Central memory CD4-positive, alpha-beta T cell (primary cell): ENCODE results near the gene LRRIQ1.
"Not testable (repeated sequence)": the region's sequence is repeated elsewhere in the genome, so short reads cannot be mapped to it uniquely, and the experiment has no call there.

Source experiments
- DNase-seq: peaks from one replicate; pipeline ENCODE4 v3.0.0; 2022

The LRRIQ1 gene

DNA sequence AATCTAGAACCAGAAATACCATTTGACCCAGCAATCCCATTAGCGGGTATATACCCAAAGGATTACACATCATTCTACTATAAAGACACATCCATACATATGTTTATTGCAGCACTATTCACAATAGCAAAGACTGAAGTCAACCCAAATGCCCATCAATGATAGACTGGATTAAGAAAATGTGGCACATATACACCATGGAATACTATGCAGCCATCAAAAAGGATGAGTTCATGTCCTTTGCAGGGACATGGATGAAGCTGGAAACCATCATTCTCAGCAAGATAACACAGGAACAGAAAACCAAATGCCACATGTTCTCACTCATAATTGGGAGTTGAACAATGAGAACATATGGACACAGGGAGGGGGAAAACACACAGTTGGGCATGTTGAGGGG is 188.2 kb downstream of the LRRIQ1 start:
- not testable (repeated sequence) for DNase-seq

- no peak for DNase-seq
Observed at GRCh38 chr12:85225501-85225900, 189.3 kb downstream of the LRRIQ1 start.

- DNase-seq: no peak
Observed at GRCh38 chr12:85237327-85237726, 201.2 kb downstream of the LRRIQ1 start.

GRCh38 chr12:85244561-85244960 is 208.4 kb downstream of the LRRIQ1 start:
- no peak for DNase-seq

- no peak for DNase-seq
Observed at GRCh38 chr12:85253853-85254252, 217.7 kb downstream of the LRRIQ1 start.

GRCh38 chr12:85257671-85258070 is 221.5 kb downstream of the LRRIQ1 start:
- DNase-seq: no peak

GRCh38 chr12:85260447-85260846 is 224.3 kb downstream of the LRRIQ1 start:
- no peak for DNase-seq

DNA sequence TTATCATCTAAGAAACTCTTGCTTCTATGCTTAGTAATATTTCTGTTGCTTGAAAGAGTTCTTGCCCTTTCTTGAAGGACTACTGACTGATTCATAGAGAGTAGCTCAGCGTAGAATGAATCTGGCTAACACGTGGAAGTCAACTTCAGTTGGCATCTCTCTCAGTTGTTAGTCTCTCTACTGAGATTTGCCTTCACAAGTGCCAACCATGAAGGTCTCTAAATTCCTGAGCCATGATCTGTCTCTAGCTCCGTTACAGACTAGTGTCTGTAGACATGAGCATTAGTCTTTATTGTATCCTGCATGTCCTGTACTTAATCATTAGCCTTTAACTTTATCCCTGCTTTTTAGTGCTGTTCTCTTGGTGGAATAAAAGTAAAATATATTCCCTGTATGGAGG is 224.7 kb downstream of the LRRIQ1 start:
- DNase-seq: no peak

GRCh38 chr12:85266356-85266755 is 230.2 kb downstream of the LRRIQ1 start:
- no peak for DNase-seq

- DNase-seq: no peak
Observed at GRCh38 chr12:85273381-85274314, 237.5 kb downstream of the LRRIQ1 start.

- DNase-seq: no peak
Observed at GRCh38 chr12:85274315-85274651, 238.1 kb downstream of the LRRIQ1 start.

DNA sequence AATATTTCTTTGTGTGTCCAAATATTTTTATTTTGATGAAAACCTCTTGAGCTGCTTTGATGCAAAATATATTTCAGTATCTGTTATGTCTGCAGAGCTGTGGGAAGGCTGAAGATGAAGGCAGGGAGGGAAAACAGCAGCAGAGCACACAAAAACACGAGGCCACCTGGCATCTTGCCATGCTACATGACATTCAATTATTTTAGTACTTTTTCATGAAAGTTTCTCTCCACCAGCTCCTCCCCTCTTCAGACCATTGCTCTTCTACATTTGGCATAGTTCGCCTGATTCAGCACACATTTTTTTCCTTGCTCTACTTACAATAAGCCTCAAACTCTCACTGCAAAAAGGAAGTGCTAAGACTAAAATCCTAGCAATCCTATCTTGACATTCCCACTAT is 239.2 kb downstream of the LRRIQ1 start:
- no peak for DNase-seq

DNA sequence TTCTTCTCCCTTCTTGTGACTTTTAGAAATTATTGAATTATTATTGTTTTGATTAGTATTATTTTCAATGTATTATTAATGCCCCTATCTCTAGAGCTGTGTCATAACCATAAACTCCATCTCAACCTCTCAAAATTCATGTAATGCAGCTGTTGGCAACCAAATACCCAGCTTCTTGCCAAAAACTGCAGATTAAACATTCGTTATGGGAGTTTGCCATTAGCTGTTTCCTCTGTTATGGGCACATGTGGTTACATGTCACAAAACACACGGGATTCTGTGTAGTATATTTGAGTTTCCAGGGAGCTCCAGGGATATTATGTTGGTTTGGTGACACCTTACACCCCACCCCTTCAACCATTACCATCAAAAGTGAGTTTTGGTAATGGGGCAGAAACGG is 241.0 kb downstream of the LRRIQ1 start:
- no peak for DNase-seq

DNA sequence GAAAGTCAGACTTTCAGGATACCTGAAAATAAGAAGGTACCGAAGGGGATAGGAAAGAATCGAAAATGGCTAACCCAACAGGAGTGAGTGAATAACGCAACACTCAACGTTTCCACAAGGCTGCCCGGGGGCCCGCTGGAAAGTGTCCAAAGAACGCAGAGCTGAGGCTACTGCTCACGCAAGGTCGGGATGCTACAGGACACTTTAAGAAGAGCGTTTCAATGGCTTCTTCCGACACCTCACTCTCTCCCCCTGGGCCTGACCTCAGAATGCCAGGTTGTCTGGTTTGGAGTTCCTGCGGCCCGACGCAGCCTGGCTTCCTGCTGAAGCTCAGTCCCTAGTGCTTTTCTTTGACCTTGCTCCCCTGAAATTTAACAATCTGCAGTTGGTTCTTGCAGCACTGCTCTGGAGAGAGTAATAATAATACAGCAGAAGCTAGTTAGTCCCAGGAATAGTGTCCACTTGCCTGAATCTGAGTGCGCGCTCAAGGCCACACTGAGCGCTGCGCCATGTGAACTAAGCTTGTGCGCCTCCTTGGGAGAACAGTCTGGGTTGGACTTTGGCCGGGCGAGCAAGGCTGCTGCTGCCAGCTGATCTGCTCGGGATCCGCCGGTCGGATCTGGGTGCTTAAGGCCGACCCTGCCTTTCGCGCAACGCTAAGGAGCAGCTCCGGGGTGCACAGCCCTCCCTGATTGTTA is 241.9 kb downstream of the LRRIQ1 start:
- DNase-seq: no peak

- DNase-seq: no peak
Observed at GRCh38 chr12:85278598-85279448, 242.7 kb downstream of the LRRIQ1 start.

- DNase-seq: no peak
Observed at GRCh38 chr12:85279449-85280164, 243.5 kb downstream of the LRRIQ1 start.

DNA sequence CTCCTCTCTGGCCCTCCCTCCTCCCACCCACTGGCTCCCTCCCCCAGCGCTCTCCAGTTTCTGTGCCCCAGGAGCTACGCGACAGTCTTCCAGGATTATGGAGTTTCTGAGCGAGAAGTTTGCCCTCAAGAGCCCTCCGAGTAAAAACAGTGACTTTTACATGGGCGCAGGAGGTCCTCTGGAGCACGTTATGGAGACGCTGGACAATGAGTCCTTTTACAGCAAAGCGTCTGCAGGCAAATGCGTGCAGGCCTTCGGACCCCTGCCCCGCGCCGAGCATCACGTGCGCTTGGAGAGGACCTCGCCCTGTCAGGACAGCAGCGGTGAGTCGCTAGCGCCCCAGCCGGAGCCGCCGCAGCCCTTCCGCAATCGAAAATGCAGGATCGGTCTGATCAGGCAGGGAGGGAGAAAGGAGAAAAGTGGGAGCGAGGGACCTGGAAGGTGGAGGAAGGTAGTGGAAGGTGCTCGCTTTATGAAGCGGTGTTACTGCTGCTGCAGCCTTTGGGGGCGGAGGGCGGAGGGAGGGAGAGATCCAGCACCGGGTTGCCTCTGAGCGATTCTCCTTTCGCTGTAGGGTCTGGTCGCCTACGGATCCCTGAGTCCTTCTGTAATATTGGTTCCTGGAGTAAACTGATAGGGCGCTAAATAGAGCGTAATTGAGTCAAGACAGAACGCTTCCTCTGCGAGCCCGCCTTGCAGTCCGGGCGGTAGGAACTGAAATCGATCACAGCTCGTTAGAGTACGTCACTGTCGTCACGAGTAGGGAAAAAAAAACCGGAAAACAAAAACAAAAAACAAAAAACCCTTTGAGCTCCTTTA is 244.2 kb downstream of the LRRIQ1 start, which contains the start of gene ALX1:
ALX1 (plus strand) TSS at position 56 of the 819 bp plus-strand sequence; CDS start at position 98, 42 bp downstream.
- no peak for DNase-seq

GRCh38 chr12:85280984-85281630 is 245.0 kb downstream of the LRRIQ1 start:
- DNase-seq: no peak

DNA sequence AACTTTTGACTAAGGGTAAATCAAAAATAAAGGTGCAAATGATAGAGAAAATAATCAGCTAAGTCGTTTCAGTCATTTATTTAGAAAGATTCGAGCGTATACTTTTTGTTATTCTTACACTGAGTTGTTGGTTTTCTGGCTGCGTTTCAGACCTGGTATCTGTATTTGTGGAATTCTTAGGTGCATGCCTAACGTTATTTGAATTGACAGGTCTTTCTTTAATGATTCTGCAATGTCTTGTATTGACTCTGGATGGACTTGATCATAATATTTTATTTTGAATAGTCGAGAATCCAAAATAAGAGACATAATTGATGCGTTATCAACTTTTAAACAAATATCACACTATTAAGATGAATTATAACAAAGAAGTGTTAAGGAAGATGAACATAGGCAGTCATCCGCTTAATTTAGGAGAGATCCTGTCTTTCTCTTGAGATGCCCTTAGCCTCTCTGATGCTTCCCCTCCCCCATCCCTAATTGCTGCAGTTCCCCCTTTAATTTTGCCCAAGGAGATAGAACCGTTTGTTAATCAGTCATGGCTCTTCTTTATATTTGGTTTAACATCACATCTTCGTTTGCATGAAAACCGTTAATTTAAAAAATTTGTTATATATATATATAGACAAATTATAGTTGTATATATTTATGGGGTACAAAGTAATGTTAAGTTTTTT is 245.6 kb downstream of the LRRIQ1 start:
- no peak for DNase-seq

GRCh38 chr12:85283560-85283959 is 247.4 kb downstream of the LRRIQ1 start:
- DNase-seq: no peak
